SIG-M5 treated with dmso at 0.1 percent for 504 hours (cell line): ENCODE data around the gene SND1.

Source experiments
- DNase-seq: peaks from one replicate; lab custom pipeline; 2025; ENCODE audit not compliant: unreplicated experiment; lab: John Stamatoyannopoulos, UW

Gene SND1

DNA sequence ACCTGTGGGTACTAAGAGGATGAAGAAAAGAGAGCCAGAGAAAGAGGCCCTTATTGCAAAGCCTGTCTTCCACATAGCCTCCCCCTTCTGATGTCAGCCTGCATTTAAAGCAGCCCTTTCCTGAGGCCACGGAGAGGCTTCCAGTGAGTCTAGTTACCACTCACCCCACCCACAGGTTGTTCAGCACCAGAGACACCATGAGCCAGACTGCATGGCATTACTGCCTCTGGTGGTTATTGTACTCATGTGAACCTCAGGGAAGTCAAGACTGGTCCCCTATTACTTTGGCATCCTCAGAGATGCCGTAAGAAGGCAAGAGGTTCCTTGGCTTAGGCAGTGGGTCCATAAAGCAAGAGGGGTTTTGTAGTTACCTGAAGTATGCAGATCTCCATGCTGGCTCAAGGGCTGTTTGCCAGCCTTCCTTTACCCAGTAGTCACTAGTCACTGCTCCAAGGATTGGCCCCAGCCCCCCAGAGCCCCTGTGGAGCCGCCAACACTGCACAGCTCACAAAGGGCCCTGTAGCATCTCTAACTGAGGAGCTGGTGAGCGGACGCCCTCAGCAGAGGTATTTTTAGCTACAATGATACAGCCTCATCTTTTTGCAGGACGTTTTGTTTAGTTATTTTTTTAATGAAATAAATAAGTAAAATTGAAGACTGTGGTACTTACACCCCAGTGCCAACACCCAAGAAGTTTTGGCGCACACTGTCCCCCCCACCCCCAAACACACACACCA lies 358.6 kb downstream of the SND1 start:
- no peak for DNase-seq

- no peak for DNase-seq
Measured at GRCh38 chr7:128011131-128011661, 359.2 kb downstream of the SND1 start.

GRCh38 chr7:128014811-128015210 lies 362.8 kb downstream of the SND1 start:
- DNase-seq: no peak

DNA sequence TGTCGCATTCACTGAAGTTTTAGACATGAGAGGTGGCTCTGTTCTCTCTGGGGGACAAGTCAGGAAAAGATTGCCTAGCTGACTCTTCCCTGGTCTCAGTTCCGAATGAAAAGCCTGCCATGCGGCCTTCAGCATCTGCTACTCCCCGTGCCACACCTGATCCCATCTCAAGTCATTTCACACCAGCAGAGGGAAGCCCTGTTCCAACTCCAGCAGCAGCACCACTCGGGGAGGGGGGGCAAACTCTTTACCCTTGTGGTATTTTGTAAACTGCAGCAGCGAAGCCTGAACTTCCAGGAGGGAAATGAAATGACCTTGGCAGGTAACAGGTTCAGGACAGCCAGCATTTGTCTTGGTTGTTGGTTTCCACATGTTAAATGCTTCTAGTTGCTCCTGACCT lies 365.5 kb downstream of the SND1 start:
- DNase-seq: no peak

GRCh38 chr7:128017862-128018845 lies 366.2 kb downstream of the SND1 start:
- DNase-seq: no peak

DNA sequence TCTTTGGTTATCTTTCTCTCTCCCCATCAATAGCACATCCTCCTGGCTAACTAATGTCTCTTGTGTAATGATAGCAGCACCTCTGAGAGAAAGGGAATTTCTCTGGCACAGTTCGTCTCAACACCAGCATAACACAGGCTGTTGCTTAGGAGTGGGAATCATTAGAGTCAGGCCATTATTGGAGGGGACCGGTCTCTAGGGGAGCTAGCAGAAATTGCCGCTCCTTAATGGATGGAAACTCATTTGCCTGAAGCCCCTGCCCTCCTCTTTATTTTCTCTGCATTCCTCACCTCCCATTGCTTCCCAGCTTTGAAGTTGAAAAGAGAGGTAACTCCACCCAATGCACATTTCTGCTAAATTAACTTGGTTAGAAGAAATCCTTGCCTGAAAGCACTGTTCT lies 367.3 kb downstream of the SND1 start:
- DNase-seq: no peak

- no peak for DNase-seq
Measured at GRCh38 chr7:128020159-128020558, 368.2 kb downstream of the SND1 start.

GRCh38 chr7:128021366-128021765 lies 369.4 kb downstream of the SND1 start:
- peak; percentile 20 for DNase-seq

GRCh38 chr7:128022631-128023532 lies 370.9 kb downstream of the SND1 start:
- DNase-seq: peak; percentile 1

GRCh38 chr7:128024151-128024550 lies 372.2 kb downstream of the SND1 start:
- no peak for DNase-seq

- DNase-seq: no peak
Measured at GRCh38 chr7:128025380-128025779, 373.4 kb downstream of the SND1 start.

- DNase-seq: no peak
Measured at GRCh38 chr7:128025819-128026218, 373.8 kb downstream of the SND1 start.

DNA sequence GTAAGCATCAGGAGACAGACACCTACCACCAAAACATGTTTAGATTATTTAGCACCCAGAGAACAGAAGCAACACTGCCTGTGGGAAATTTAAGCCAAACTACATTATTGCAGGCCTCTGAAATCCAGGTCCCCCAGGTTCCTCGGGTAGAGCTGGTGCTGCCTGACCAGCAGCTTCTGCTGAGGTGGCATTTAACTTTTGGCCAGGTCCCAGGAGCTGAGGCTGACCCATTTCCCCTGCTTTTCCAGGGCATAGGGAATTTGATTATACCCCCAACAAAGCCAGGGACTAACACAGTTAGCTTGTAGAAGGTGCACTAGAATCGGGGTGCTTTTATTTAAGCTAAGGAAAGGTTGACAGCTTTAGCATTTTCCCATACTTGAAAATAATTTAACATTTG lies 374.6 kb downstream of the SND1 start:
- no peak for DNase-seq

DNA sequence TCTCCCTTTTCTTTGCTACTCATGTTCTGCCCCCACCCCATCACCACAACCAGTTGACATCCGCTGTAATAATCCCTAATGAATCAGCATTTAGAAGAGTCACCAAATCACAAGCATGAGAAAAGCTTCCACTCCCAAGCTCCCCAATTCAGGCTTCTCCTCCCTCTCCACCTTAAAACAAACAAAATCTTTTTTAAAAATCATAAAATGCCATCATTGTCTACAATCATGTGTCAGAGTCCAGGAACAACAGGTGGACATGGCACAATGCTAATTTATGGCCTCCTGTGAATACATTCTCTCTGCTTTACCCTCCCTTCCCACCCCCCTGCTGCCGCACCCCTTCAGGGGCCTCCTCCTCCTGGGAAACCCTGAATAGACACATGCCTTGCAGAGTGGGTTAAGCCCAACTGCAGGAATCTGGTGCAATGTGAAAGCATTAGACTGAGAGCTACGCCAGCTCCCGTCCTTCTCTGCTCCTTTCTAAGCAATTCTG lies 375.5 kb downstream of the SND1 start:
- no peak for DNase-seq

GRCh38 chr7:128029405-128029995 lies 377.5 kb downstream of the SND1 start:
- DNase-seq: no peak

- no peak for DNase-seq
Measured at GRCh38 chr7:128030263-128030653, 378.3 kb downstream of the SND1 start.

GRCh38 chr7:128030654-128031611 lies 378.9 kb downstream of the SND1 start, which contains the start of gene LRRC4:
LRRC4 (minus strand) TSS chr7:128031437; CDS start chr7:128030640, 797 bp downstream.
- DNase-seq: peak; percentile 26

GRCh38 chr7:128031901-128032604 lies 380.1 kb downstream of the SND1 start:
- DNase-seq: peak; percentile 82
